Endodermal cell (in vitro differentiated cells): ENCODE measurements around the gene ASRGL1. TPM values are rescaled to one million over a fixed set of nuclear protein-coding genes. Genes with fewer than 3 reads are reported as not detected.

Source experiments
- DNase-seq: peaks from one replicate; pipeline ENCODE4 v3.0.0-alpha.2; 2017
- H3K27ac ChIP-seq: 2 replicates; pipeline ENCODE4 v1.5.1; 2013; ENCODE audit warnings: mild to moderate bottlenecking, low read depth, low read length, moderate library complexity
- H3K27me3 ChIP-seq: 2 replicates; pipeline ENCODE4 v1.6.1; 2013; ENCODE audit warnings: mild to moderate bottlenecking, low read length, moderate library complexity; ENCODE audit not compliant: insufficient read depth, control insufficient read depth, poor library complexity, severe bottlenecking
- H3K36me3 ChIP-seq: 2 replicates; pipeline ENCODE4 v1.7.0; 2013; ENCODE audit warnings: mild to moderate bottlenecking, low read length, moderate library complexity; ENCODE audit not compliant: control insufficient read depth, insufficient read depth
- H3K4me1 ChIP-seq: one replicate; pipeline ENCODE4 v1.7.0; 2013; ENCODE audit warnings: low read length; ENCODE audit not compliant: control insufficient read depth, insufficient read depth
- H3K4me3 ChIP-seq: 2 replicates; pipeline ENCODE4 v1.5.1; 2013; ENCODE audit warnings: mild to moderate bottlenecking, low read length, moderate library complexity
- H3K9ac ChIP-seq: 2 replicates; pipeline ENCODE4 v1.6.1; 2013; ENCODE audit warnings: mild to moderate bottlenecking, low read length, moderate library complexity; ENCODE audit not compliant: poor library complexity, severe bottlenecking; ENCODE audit errors: extremely low read depth
- H3K9me3 ChIP-seq: 2 replicates; pipeline ENCODE4 v1.6.1; 2013; ENCODE audit warnings: mild to moderate bottlenecking, low read length, moderate library complexity; ENCODE audit not compliant: control insufficient read depth
- H3K27ac Mint-ChIP-seq: 2 replicates; pipeline ENCODE4 v1.8.0; 2020; ENCODE audit warnings: mixed read lengths
- H3K27me3 Mint-ChIP-seq: 2 replicates; pipeline ENCODE4 v1.8.0; 2021; ENCODE audit warnings: mild to moderate bottlenecking, mixed read lengths; ENCODE audit not compliant: insufficient read depth
- H3K36me3 Mint-ChIP-seq: 2 replicates; pipeline ENCODE4 v1.8.0; 2020; ENCODE audit warnings: low read depth, mixed read lengths
- H3K4me1 Mint-ChIP-seq: 2 replicates; pipeline ENCODE4 v1.8.0; 2020; ENCODE audit warnings: mixed read lengths
- H3K4me3 Mint-ChIP-seq: 2 replicates; pipeline ENCODE4 v1.8.0; 2020; ENCODE audit warnings: mild to moderate bottlenecking, moderate library complexity, mixed read lengths
- H3K9me3 Mint-ChIP-seq: 2 replicates; pipeline ENCODE4 v1.8.0; 2020; ENCODE audit warnings: mild to moderate bottlenecking, mixed read lengths
- WGBS, 2 experiments: methylation state at CpG; one replicate each; pipeline versions ENCODE4 v1.1.5 to v1.1.7; 2013; ENCODE audit warnings: missing lambda C conversion rate in 2 of 2, mixed read lengths in 1 of 2; ENCODE audit not compliant: insufficient coverage in 1 of 2, insufficient read length in 1 of 2; 5-methylcytosine and 5-hydroxymethylcytosine counted together
- total RNA-seq, 2 donors: library from RNA; stranded (reverse); fragmentation: NEBNext Ultra II Directional in 1 of 2; extraction: Animal tissue kit (Norgen Biotek cat#: 25700) in 1 of 2; gene quantifications; 2 replicates in 1 of 2; 3 replicates in 1 of 2; pipeline ENCODE4 v1.2.1, GENCODE V29; 2021
- TF ChIP-seq, protein P1 (sequence below): fragments of 200-600 bp; sonication (generic); conservative IDR thresholded peaks from 2 replicates; pipeline ENCODE4 v1.5.0; 2021; ENCODE audit warnings: antibody characterized with exemption, mild to moderate bottlenecking

Gene ASRGL1
- total RNA-seq, 2 donors from 2014 or later: 39.8 to 61.8 TPM

DNA sequence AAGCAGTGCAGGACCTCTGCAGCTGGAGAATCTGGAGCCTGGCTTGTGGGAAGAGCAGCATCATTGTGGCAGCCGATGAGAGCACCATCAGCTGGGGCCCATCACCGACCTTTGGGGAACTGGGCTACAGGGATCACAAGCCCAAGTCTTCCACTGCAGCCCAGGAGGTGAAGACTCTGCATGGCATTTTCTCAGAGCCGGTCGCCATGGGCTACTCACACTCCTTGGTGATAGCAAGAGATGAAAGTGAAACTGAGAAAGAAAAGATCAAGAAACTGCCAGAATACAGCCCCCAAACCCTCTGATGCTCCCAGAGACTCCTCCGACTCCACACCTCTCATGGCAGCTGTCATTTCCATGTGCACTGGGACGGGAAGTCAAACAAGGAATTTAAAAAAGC is 35.6 kb downstream of the ASRGL1 start:
- Histone ChIP-seq H3K9ac (no peak overlapping the region), H3K27me3 (no peaks in the 10 kb centered on the region), H3K4me3 (no peak overlapping the region), H3K4me1 (no peaks in the 10 kb centered on the region), H3K27ac (no peak overlapping the region), H3K36me3 (no peaks in the 10 kb centered on the region), H3K9me3 (peaks cover 7% of the 10 kb centered on the region)
- no peak for DNase-seq
- 96 to 100% methylated on average over 5 to 6 of the region's 6 CpGs for WGBS, 2 experiments
- H3K27me3 Mint-ChIP-seq: no peaks in the 10 kb centered on the region
- H3K36me3 Mint-ChIP-seq: peaks cover 20% of the 10 kb centered on the region
- H3K9me3 Mint-ChIP-seq: peaks cover 14% of the 10 kb centered on the region
- H3K4me1 Mint-ChIP-seq: peaks cover 26% of the 10 kb centered on the region
- no peak overlapping the region for H3K27ac Mint-ChIP-seq
- H3K4me3 Mint-ChIP-seq: no peak overlapping the region
- TF ChIP-seq, protein P1, sequence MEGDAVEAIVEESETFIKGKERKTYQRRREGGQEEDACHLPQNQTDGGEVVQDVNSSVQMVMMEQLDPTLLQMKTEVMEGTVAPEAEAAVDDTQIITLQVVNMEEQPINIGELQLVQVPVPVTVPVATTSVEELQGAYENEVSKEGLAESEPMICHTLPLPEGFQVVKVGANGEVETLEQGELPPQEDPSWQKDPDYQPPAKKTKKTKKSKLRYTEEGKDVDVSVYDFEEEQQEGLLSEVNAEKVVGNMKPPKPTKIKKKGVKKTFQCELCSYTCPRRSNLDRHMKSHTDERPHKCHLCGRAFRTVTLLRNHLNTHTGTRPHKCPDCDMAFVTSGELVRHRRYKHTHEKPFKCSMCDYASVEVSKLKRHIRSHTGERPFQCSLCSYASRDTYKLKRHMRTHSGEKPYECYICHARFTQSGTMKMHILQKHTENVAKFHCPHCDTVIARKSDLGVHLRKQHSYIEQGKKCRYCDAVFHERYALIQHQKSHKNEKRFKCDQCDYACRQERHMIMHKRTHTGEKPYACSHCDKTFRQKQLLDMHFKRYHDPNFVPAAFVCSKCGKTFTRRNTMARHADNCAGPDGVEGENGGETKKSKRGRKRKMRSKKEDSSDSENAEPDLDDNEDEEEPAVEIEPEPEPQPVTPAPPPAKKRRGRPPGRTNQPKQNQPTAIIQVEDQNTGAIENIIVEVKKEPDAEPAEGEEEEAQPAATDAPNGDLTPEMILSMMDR: no peak

DNA sequence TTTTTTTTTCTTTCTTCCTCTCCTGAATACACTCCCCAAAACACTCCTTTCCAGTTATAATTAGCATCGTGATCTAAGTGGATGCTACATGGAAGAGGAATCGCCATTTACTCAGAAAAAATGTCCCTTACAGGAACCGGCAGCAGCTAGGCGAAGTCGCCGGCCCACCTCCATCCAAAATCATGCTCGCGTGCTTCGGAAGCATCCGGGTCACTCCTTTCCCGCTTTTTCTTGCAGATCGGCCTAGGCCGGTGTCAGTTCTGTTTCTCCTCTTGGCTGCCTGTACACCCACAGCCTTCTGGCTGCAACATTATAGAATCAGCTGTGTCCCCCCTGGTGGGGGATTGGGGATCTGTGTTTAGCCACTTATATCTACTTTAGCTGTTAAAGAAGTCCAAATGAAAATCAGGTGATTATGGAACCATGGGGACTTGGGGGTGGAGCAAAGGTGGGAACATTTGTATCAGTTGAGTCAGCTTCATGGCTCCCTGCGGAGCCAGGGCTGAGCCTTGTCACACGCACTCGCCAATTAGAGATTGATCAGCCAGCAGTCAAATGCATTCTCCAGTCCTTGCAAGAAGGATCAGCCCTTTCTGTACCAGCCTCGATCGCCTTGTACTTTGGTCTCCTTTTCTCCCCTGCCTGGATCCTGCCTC is 36.3 kb downstream of the ASRGL1 start:
- Mint-ChIP-seq H3K27ac (peak overlapping the region; percentile 41), H3K4me1 (peaks cover 28% of the 10 kb centered on the region), H3K27me3 (no peaks in the 10 kb centered on the region), H3K4me3 (no peak overlapping the region), H3K9me3 (peaks cover 8% of the 10 kb centered on the region), H3K36me3 (peaks cover 13% of the 10 kb centered on the region)
- DNase-seq: peak; percentile 71
- Histone ChIP-seq H3K4me3 (no peak overlapping the region), H3K9me3 (peaks cover under 1% of the 10 kb centered on the region), H3K27ac (no peak overlapping the region), H3K4me1 (no peaks in the 10 kb centered on the region), H3K36me3 (no peaks in the 10 kb centered on the region), H3K27me3 (no peaks in the 10 kb centered on the region), H3K9ac (no peak overlapping the region)
- TF ChIP-seq, protein P1: peak; percentile 49
- WGBS, 2 experiments: 96% methylated on average over 16 to 18 of the region's 18 CpGs

DNA sequence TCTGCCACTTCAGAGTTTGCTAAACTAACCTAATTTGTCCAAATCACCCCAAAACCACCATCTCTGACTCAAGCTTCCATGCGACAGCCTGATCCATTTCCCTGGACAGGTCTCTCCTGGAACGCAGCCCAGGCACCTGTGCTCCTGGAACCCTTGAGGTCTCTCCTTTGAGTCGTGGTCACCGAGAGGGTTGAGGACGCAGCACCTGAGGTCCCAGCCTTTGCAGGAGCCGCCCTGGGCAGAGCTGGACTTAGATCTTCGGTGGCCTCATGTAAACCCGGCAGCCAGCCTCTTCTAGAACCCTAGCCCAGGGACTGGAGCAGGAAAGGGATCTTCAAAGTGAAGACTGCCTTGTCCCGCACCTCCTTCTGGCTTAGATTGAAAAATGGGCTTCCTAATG is 37.6 kb downstream of the ASRGL1 start:
- peaks cover 5% of the 10 kb centered on the region for H3K4me1 ChIP-seq
- DNase-seq: no peak
- H3K36me3 ChIP-seq: no peaks in the 10 kb centered on the region
- no peaks in the 10 kb centered on the region for H3K9me3 Mint-ChIP-seq
- no peak overlapping the region for H3K27ac ChIP-seq
- H3K4me3 ChIP-seq: no peak overlapping the region
- no peak overlapping the region for H3K27ac Mint-ChIP-seq
- peaks cover 38% of the 10 kb centered on the region for H3K4me1 Mint-ChIP-seq
- no peak overlapping the region for H3K9ac ChIP-seq
- TF ChIP-seq, protein P1: no peak
- no peaks in the 10 kb centered on the region for H3K27me3 Mint-ChIP-seq
- H3K4me3 Mint-ChIP-seq: no peak overlapping the region
- H3K36me3 Mint-ChIP-seq: peaks cover 8% of the 10 kb centered on the region
- no peaks in the 10 kb centered on the region for H3K9me3 ChIP-seq
- H3K27me3 ChIP-seq: no peaks in the 10 kb centered on the region
- WGBS, 2 experiments: 88 to 96% methylated on average over 7 to 9 of the region's 9 CpGs
